Uterus (tissue), 2 donors: ENCODE measurements around the gene NOL4L.

ENCODE experiments used
- CTCF ChIP-seq, 4 experiments: fragments of 200-600 bp in 2 of 4; fragments of 450-650 bp in 2 of 4; sonication (generic) in 2 of 4; IDR thresholded peaks; one replicate each; pipeline ENCODE4 v1.5.1; 2016 to 2019; ENCODE audit warnings: antibody characterized with exemption in 4 of 4, mild to moderate bottlenecking in 2 of 4, moderate library complexity in 1 of 4
- POLR2A ChIP-seq, 2 donors: fragments of 450-650 bp; IDR thresholded peaks; one replicate each; pipeline ENCODE4 v1.6.1; 2016; ENCODE audit warnings: antibody characterized with exemption in 2 of 2, mild to moderate bottlenecking in 1 of 2, moderate library complexity in 1 of 2

GRCh38 chr20:32432277-32432676 lies 152.9 kb downstream of the NOL4L start:
- no peak for TF ChIP-seq CTCF (IDR thresholded peaks at IDR 0.05)
- no peak for TF ChIP-seq POLR2A (IDR thresholded peaks at IDR 0.05)
